K562 (cell line): ENCODE results near the gene MCM9. TPM values are rescaled to one million over a fixed set of nuclear protein-coding genes. Genes with fewer than 3 reads are reported as not detected.

Source experiments
- CBX5 ChIP-seq: IDR thresholded peaks from 2 replicates; pipeline ENCODE4 v1.6.1; 2014; ENCODE audit warnings: low read depth, borderline replicate concordance
- CXXC5 ChIP-seq: fragments of 250-450 bp; sonication (Bioruptor Pico); IDR thresholded peaks from 2 replicates; pipeline ENCODE4 v1.8.0; 2022; ENCODE audit warnings: inconsistent platforms, mild to moderate bottlenecking, moderate library complexity
- ELF4 ChIP-seq: fragments of 450-650 bp; formaldehyde crosslinking; IDR thresholded peaks from 2 replicates; pipeline ENCODE4 v1.4.0; 2022; ENCODE audit warnings: missing genetic modification characterization
- ETS2 ChIP-seq: IDR thresholded peaks from 2 replicates; pipeline ENCODE4 v1.6.1; 2016; ENCODE audit warnings: borderline replicate concordance, missing genetic modification characterization, mild to moderate bottlenecking, moderate library complexity, missing compliant biosample characterization; ENCODE audit not compliant: poor library complexity, severe bottlenecking
- KLF1 ChIP-seq: fragments of 450-650 bp; IDR thresholded peaks from 2 replicates; pipeline ENCODE4 v1.6.1; 2016; ENCODE audit warnings: missing genetic modification characterization, missing compliant biosample characterization
- PTTG1 ChIP-seq: fragments of 450-650 bp; IDR thresholded peaks from 2 replicates; pipeline ENCODE4 v1.6.1; 2016; ENCODE audit warnings: low read depth, mild to moderate bottlenecking, missing genetic modification characterization, missing compliant biosample characterization
- polyA plus RNA-seq, 8 experiments: library from polyadenylated mRNA; depleted of rRNA in 4 of 8; stranded (reverse) in 5 of 8; unstranded in 3 of 8; fragments of >200 nt; fragmentation: Nextera tagmentation in 2 of 8; fragmentation: Illumina TruSeq in 1 of 8; extraction: Ambion mirVana in 2 of 8; extraction: Trizol in 1 of 8; gene quantifications; 2 replicates each; pipeline versions ENCODE4 v1.2.1 to v1.2.3, GENCODE V29; 2011 to 2014; ENCODE audit warnings: inconsistent platforms in 1 of 8, missing spikeins in 1 of 8
- total RNA-seq, 7 experiments: library from RNA; depleted of rRNA in 6 of 7; stranded (reverse); fragments of >200 nt in 6 of 7; fragmentation: Illumina TruSeq in 2 of 7; extraction: Trizol in 2 of 7; gene quantifications; 2 replicates each; pipeline versions ENCODE4 v1.2.1 to v1.2.3, GENCODE V29; 2011 to 2021; ENCODE audit warnings: low replicate concordance in 1 of 7
- TF ChIP-seq, protein P1 (sequence below): fragments of 450-650 bp; IDR thresholded peaks from 2 replicates; pipeline ENCODE4 v1.6.1; 2016; ENCODE audit warnings: mild to moderate bottlenecking, moderate library complexity
- TF ChIP-seq, protein P2 (sequence below), 2 experiments: fragments of 450-650 bp in 1 of 2; sonication (generic) in 1 of 2; formaldehyde crosslinking in 1 of 2; IDR thresholded peaks in 1 of 2; conservative IDR thresholded peaks in 1 of 2; 2 replicates each; pipeline versions ENCODE4 v1.6.1 to v1.8.1; 2016 to 2023; ENCODE audit warnings: mild to moderate bottlenecking in 2 of 2, moderate library complexity in 2 of 2, inconsistent platforms in 1 of 2, missing genetic modification reagents in 1 of 2
- TF ChIP-seq, protein P3 (sequence below): fragments of 450-650 bp; IDR thresholded peaks from 2 replicates; pipeline ENCODE4 v1.6.1; 2018; ENCODE audit warnings: mild to moderate bottlenecking, low read depth; ENCODE audit not compliant: partially characterized antibody

Gene MCM9
- total and polyA plus RNA-seq, 9 of the 15 experiments (the other 6 are each of a cell fraction or from before 2014, with no cell fraction given) = 4.8 to 16.7 (median 11.6) TPM

DNA sequence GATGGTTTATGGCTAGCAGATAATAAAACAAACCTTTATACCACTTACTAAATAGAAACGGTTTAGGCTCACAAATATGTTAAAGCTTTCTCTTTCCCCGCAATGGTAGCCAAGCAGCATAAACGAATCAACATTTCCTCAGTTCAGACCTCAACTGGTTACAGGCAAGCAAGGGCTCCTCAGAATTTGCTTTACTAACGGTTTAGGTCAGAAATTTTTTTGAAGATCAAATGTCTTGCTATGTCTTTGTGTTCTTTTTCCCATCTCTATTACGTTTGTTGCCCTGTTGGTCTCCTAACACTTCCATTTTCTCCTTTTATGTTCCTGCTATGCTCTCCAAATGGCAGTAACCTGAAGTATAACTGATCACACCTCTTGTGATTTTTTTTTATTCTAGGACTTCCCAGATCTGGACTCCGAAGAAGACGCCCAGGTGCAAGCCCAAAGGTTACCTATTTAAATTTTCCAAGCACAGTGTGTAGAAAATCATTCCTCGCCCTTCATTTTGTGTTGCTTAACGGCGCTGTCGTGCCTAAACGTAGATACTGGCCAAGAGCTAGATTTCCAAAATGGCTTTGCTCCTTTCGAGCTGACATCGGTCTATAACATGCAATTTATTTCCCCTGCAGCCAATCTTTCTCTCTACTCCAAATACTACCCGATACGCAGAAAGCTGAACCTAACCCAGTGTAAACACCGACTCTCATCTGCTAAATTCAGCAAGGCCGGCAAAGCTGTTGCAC lies 41.7 kb downstream of the MCM9 start (continued):
- TF ChIP-seq, protein P1, sequence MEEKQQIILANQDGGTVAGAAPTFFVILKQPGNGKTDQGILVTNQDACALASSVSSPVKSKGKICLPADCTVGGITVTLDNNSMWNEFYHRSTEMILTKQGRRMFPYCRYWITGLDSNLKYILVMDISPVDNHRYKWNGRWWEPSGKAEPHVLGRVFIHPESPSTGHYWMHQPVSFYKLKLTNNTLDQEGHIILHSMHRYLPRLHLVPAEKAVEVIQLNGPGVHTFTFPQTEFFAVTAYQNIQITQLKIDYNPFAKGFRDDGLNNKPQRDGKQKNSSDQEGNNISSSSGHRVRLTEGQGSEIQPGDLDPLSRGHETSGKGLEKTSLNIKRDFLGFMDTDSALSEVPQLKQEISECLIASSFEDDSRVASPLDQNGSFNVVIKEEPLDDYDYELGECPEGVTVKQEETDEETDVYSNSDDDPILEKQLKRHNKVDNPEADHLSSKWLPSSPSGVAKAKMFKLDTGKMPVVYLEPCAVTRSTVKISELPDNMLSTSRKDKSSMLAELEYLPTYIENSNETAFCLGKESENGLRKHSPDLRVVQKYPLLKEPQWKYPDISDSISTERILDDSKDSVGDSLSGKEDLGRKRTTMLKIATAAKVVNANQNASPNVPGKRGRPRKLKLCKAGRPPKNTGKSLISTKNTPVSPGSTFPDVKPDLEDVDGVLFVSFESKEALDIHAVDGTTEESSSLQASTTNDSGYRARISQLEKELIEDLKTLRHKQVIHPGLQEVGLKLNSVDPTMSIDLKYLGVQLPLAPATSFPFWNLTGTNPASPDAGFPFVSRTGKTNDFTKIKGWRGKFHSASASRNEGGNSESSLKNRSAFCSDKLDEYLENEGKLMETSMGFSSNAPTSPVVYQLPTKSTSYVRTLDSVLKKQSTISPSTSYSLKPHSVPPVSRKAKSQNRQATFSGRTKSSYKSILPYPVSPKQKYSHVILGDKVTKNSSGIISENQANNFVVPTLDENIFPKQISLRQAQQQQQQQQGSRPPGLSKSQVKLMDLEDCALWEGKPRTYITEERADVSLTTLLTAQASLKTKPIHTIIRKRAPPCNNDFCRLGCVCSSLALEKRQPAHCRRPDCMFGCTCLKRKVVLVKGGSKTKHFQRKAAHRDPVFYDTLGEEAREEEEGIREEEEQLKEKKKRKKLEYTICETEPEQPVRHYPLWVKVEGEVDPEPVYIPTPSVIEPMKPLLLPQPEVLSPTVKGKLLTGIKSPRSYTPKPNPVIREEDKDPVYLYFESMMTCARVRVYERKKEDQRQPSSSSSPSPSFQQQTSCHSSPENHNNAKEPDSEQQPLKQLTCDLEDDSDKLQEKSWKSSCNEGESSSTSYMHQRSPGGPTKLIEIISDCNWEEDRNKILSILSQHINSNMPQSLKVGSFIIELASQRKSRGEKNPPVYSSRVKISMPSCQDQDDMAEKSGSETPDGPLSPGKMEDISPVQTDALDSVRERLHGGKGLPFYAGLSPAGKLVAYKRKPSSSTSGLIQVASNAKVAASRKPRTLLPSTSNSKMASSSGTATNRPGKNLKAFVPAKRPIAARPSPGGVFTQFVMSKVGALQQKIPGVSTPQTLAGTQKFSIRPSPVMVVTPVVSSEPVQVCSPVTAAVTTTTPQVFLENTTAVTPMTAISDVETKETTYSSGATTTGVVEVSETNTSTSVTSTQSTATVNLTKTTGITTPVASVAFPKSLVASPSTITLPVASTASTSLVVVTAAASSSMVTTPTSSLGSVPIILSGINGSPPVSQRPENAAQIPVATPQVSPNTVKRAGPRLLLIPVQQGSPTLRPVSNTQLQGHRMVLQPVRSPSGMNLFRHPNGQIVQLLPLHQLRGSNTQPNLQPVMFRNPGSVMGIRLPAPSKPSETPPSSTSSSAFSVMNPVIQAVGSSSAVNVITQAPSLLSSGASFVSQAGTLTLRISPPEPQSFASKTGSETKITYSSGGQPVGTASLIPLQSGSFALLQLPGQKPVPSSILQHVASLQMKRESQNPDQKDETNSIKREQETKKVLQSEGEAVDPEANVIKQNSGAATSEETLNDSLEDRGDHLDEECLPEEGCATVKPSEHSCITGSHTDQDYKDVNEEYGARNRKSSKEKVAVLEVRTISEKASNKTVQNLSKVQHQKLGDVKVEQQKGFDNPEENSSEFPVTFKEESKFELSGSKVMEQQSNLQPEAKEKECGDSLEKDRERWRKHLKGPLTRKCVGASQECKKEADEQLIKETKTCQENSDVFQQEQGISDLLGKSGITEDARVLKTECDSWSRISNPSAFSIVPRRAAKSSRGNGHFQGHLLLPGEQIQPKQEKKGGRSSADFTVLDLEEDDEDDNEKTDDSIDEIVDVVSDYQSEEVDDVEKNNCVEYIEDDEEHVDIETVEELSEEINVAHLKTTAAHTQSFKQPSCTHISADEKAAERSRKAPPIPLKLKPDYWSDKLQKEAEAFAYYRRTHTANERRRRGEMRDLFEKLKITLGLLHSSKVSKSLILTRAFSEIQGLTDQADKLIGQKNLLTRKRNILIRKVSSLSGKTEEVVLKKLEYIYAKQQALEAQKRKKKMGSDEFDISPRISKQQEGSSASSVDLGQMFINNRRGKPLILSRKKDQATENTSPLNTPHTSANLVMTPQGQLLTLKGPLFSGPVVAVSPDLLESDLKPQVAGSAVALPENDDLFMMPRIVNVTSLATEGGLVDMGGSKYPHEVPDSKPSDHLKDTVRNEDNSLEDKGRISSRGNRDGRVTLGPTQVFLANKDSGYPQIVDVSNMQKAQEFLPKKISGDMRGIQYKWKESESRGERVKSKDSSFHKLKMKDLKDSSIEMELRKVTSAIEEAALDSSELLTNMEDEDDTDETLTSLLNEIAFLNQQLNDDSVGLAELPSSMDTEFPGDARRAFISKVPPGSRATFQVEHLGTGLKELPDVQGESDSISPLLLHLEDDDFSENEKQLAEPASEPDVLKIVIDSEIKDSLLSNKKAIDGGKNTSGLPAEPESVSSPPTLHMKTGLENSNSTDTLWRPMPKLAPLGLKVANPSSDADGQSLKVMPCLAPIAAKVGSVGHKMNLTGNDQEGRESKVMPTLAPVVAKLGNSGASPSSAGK = peak; percentile 43; the same call in 1 of the 2 replicates
- TF ChIP-seq, protein P2, sequence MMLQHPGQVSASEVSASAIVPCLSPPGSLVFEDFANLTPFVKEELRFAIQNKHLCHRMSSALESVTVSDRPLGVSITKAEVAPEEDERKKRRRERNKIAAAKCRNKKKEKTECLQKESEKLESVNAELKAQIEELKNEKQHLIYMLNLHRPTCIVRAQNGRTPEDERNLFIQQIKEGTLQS (IDR thresholded peaks at IDR 0.05) = no peak
- TF ChIP-seq, protein P2 (CRISPR knock-in tag; conservative IDR thresholded peaks at IDR 0.05) = no peak
- TF ChIP-seq, protein P3, sequence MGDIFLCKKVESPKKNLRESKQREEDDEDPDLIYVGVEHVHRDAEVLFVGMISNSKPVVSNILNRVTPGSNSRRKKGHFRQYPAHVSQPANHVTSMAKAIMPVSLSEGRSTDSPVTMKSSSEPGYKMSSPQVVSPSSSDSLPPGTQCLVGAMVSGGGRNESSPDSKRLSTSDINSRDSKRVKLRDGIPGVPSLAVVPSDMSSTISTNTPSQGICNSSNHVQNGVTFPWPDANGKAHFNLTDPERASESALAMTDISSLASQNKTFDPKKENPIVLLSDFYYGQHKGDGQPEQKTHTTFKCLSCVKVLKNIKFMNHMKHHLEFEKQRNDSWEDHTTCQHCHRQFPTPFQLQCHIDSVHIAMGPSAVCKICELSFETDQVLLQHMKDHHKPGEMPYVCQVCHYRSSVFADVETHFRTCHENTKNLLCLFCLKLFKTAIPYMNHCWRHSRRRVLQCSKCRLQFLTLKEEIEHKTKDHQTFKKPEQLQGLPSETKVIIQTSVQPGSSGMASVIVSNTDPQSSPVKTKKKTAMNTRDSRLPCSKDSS = no peak
- TF ChIP-seq ETS2 (no peak), ELF4 (CRISPR knock-in tag) (0 out of 2 replicates have a peak, but pooled peaks have one; percentile 40), PTTG1 (tag) (no peak), CBX5 (no peak), KLF1 (no peak), CXXC5 (CRISPR knock-in tag) (no peak)
